HEK293T (cell line): ENCODE measurements around the gene PDE3A.

Experiments used
- CTCF ChIA-PET: fragments of 350-600 bp; formaldehyde crosslinking; extraction: SDS; loops from one replicate; lab custom pipeline; 2021; ENCODE audit warnings: antibody characterized with exemption, inconsistent platforms; lab: Yijun Ruan, JAX
- POLR2A ChIA-PET: fragments of 350-600 bp; formaldehyde crosslinking; extraction: SDS; loops from one replicate; lab custom pipeline; 2020; ENCODE audit warnings: antibody characterized with exemption, inconsistent platforms; lab: Yijun Ruan, JAX
- DNase-seq: peaks from one replicate; pipeline ENCODE4 v3.0.0; 2012; ENCODE audit warnings: mixed read lengths; ENCODE audit errors: extremely low spot score
- ARNT ChIP-seq: fragments of 450-650 bp; IDR thresholded peaks from 2 replicates; pipeline ENCODE4 v1.6.1; 2017; ENCODE audit warnings: mild to moderate bottlenecking
- BHLHE40 ChIP-seq: fragments of 450-650 bp; IDR thresholded peaks from 2 replicates; pipeline ENCODE4 v1.6.1; 2016; ENCODE audit warnings: mild to moderate bottlenecking, moderate library complexity, borderline replicate concordance
- CTBP1 ChIP-seq: fragments of 450-650 bp; IDR thresholded peaks from 2 replicates; pipeline ENCODE4 v1.6.1; 2016; ENCODE audit warnings: borderline replicate concordance
- ELF4 ChIP-seq: fragments of 450-650 bp; IDR thresholded peaks from 2 replicates; pipeline ENCODE4 v1.6.1; 2017; ENCODE audit warnings: antibody characterized with exemption
- FOXA1 ChIP-seq: fragments of 450-650 bp; IDR thresholded peaks from 2 replicates; pipeline ENCODE4 v1.6.1; 2016; ENCODE audit warnings: mild to moderate bottlenecking
- FOXK2 ChIP-seq: fragments of 450-650 bp; IDR thresholded peaks from 2 replicates; pipeline ENCODE4 v1.6.1; 2016; ENCODE audit warnings: mild to moderate bottlenecking
- FOXM1 ChIP-seq: fragments of 450-650 bp; IDR thresholded peaks from 2 replicates; pipeline ENCODE4 v1.6.1; 2017; ENCODE audit warnings: mild to moderate bottlenecking, borderline replicate concordance
- HDGF ChIP-seq: fragments of 450-650 bp; IDR thresholded peaks from 2 replicates; pipeline ENCODE4 v1.6.1; 2017; ENCODE audit warnings: antibody characterized with exemption, borderline replicate concordance
- L3MBTL2 ChIP-seq: fragments of 450-650 bp; conservative IDR thresholded peaks from 2 replicates; pipeline ENCODE4 v1.6.1; 2016; ENCODE audit warnings: mild to moderate bottlenecking
- LEF1 ChIP-seq: fragments of 450-650 bp; IDR thresholded peaks from 2 replicates; pipeline ENCODE4 v1.6.1; 2017; ENCODE audit warnings: mild to moderate bottlenecking, borderline replicate concordance
- NFRKB ChIP-seq: fragments of 450-650 bp; IDR thresholded peaks from 2 replicates; pipeline ENCODE4 v1.6.1; 2016; ENCODE audit warnings: mild to moderate bottlenecking, moderate library complexity
- PKNOX1 ChIP-seq: fragments of 450-650 bp; IDR thresholded peaks from 2 replicates; pipeline ENCODE4 v1.6.1; 2016
- SP1 ChIP-seq: fragments of 450-650 bp; IDR thresholded peaks from 2 replicates; pipeline ENCODE4 v1.6.1; 2017
- SUZ12 ChIP-seq: fragments of 450-650 bp; IDR thresholded peaks from 2 replicates; pipeline ENCODE4 v1.6.1; 2016; ENCODE audit warnings: mild to moderate bottlenecking
- TARDBP ChIP-seq: fragments of 450-650 bp; IDR thresholded peaks from 2 replicates; pipeline ENCODE4 v1.6.1; 2016
- ZNF384 ChIP-seq: fragments of 450-650 bp; IDR thresholded peaks from 2 replicates; pipeline ENCODE4 v1.6.1; 2016

PDE3A gene

GRCh38 chr12:20446836-20447235, 78.5 kb downstream of the PDE3A start:
- POLR2A ChIA-PET: no interaction called here
- DNase-seq: no peak
- TF ChIP-seq PKNOX1 (no peak), FOXM1 (no peak), TARDBP (no peak), ELF4 (no peak), CTBP1 (no peak), LEF1 (no peak), HDGF (no peak)
- CTCF ChIA-PET: no interaction called here

GRCh38 chr12:20448781-20449180, 80.4 kb downstream of the PDE3A start:
- no peak for TF ChIP-seq FOXA1
- no peak for TF ChIP-seq FOXM1
- TF ChIP-seq ELF4: no peak
- no peak for TF ChIP-seq ZNF384
- TF ChIP-seq PKNOX1: no peak
- no peak for TF ChIP-seq CTBP1
- TF ChIP-seq FOXK2: no peak
- no peak for TF ChIP-seq LEF1
- no peak for TF ChIP-seq TARDBP
- TF ChIP-seq SUZ12: no peak
- no peak for TF ChIP-seq ARNT
- TF ChIP-seq HDGF: no peak
- TF ChIP-seq NFRKB: no peak
- no peak for TF ChIP-seq SP1
- no peak for TF ChIP-seq L3MBTL2
- no peak for TF ChIP-seq BHLHE40
- CTCF ChIA-PET: no interaction called here
- POLR2A ChIA-PET: no interaction called here
- no peak for DNase-seq

GRCh38 chr12:20450591-20451180, 82.3 kb downstream of the PDE3A start:
- ChIA-PET POLR2A (no interaction called here), CTCF (no interaction called here)
- TF ChIP-seq ARNT: no peak
- no peak for TF ChIP-seq FOXM1
- no peak for TF ChIP-seq FOXA1
- no peak for TF ChIP-seq SP1
- no peak for TF ChIP-seq CTBP1
- TF ChIP-seq PKNOX1: no peak
- TF ChIP-seq NFRKB: no peak
- no peak for TF ChIP-seq TARDBP
- TF ChIP-seq ELF4: no peak
- DNase-seq: no peak

GRCh38 chr12:20451761-20452160, 83.4 kb downstream of the PDE3A start:
- POLR2A ChIA-PET: no interaction called here
- TF ChIP-seq NFRKB (no peak), SUZ12 (no peak), ELF4 (no peak), SP1 (no peak), ARNT (no peak), HDGF (no peak), LEF1 (no peak), CTBP1 (no peak)
- CTCF ChIA-PET: no interaction called here
- DNase-seq: no peak

GRCh38 chr12:20452496-20453010, 84.2 kb downstream of the PDE3A start:
- ChIA-PET CTCF (interaction anchor here (0.6 kb wide), 1 partner anchor 103 kb away, joined by 4 read pairs; no protein-coding TSS in a partner anchor), POLR2A (no interaction called here)
- TF ChIP-seq TARDBP: no peak
- no peak for TF ChIP-seq ARNT
- TF ChIP-seq L3MBTL2: no peak
- TF ChIP-seq FOXK2: no peak
- no peak for TF ChIP-seq SP1
- TF ChIP-seq HDGF: no peak
- no peak for TF ChIP-seq ZNF384
- TF ChIP-seq FOXA1: no peak
- no peak for TF ChIP-seq FOXM1
- TF ChIP-seq SUZ12: no peak
- TF ChIP-seq BHLHE40: no peak
- no peak for TF ChIP-seq ELF4
- TF ChIP-seq NFRKB: no peak
- no peak for TF ChIP-seq CTBP1
- no peak for TF ChIP-seq PKNOX1
- no peak for TF ChIP-seq LEF1
- DNase-seq: no peak
